Endothelial cell of umbilical vein (primary cell): Measurements from ENCODE around the gene PDLIM5.

Source experiments
- EZH2 ChIP-seq: IDR thresholded peaks from 2 replicates; pipeline ENCODE4 v1.6.1; 2012; ENCODE audit warnings: borderline replicate concordance, low read depth, mild to moderate bottlenecking, moderate library complexity, low read length, inconsistent platforms; ENCODE audit not compliant: severe bottlenecking
- GATA2 ChIP-seq: IDR thresholded peaks from 2 replicates; pipeline ENCODE4 v1.7.0; 2011; ENCODE audit warnings: low read depth, mild to moderate bottlenecking, moderate library complexity, mixed read lengths, low read length; ENCODE audit not compliant: insufficient read length, insufficient read depth
- POLR2A ChIP-seq: IDR thresholded peaks from 2 replicates; pipeline ENCODE4 v1.6.1; 2012; ENCODE audit warnings: low read depth, mild to moderate bottlenecking, control low read depth, low read length
- TF ChIP-seq, protein P1 (sequence below), 2 donors: IDR thresholded peaks; 1 replicate in 1 of 2; 2 replicates in 1 of 2; pipeline ENCODE4 v1.5.1; 2011; ENCODE audit warnings: low read length in 2 of 2, mild to moderate bottlenecking in 2 of 2, moderate library complexity in 2 of 2, control low read depth in 1 of 2, inconsistent platforms in 1 of 2, low read depth in 1 of 2; ENCODE audit not compliant: insufficient read depth in 1 of 2; ENCODE audit errors: extremely low read depth in 1 of 2

DNA sequence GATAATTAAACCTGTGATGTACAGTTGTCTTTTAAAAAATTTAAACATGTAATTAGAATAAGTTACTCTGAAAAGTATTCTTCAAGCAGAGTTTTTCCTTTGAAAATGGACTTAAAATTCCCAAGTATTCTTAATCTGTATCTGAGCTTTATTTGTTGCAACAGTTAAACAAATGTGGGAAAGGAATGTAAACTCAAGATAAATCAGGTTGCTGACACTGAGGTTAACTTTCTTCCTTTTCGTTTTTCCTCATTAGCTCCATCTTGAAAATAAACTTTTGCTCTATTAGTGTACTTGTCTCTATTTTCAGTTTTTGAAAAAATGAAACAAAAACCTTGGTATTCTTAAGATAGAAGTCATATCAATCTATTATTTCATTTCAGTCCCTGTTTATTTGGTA is 161.5 kb downstream of the PDLIM5 start:
- TF ChIP-seq, protein P1, sequence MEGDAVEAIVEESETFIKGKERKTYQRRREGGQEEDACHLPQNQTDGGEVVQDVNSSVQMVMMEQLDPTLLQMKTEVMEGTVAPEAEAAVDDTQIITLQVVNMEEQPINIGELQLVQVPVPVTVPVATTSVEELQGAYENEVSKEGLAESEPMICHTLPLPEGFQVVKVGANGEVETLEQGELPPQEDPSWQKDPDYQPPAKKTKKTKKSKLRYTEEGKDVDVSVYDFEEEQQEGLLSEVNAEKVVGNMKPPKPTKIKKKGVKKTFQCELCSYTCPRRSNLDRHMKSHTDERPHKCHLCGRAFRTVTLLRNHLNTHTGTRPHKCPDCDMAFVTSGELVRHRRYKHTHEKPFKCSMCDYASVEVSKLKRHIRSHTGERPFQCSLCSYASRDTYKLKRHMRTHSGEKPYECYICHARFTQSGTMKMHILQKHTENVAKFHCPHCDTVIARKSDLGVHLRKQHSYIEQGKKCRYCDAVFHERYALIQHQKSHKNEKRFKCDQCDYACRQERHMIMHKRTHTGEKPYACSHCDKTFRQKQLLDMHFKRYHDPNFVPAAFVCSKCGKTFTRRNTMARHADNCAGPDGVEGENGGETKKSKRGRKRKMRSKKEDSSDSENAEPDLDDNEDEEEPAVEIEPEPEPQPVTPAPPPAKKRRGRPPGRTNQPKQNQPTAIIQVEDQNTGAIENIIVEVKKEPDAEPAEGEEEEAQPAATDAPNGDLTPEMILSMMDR (IDR thresholded peaks at IDR 0.05; ENCODE audit: extremely low read depth in 1 of 2, insufficient read depth in 1 of 2, low read depth in 1 of 2, low read length in 2 of 2): no peak
- TF ChIP-seq GATA2 (no peak), POLR2A (no peak), EZH2 (no peak)
